HTERT RPE-1 (cell line): ENCODE results near the gene ZFP64.
"Not testable (repeated sequence)": the region's sequence is repeated elsewhere in the genome, so short reads cannot be mapped to it uniquely, and the experiment has no call there.

Experiments
- in situ Hi-C: fragments of 300-500 bp; cut with MboI; formaldehyde crosslinking; loops from 4 replicates; pipeline ENCODE4 v1.14.3; 2020; ENCODE audit warnings: low sequenced_read_pairs

Gene ZFP64

GRCh38 chr20:52191132-52191915, at the start of gene ZFP64:
Gene ZFP64, minus strand, starts transcription at chr20:52191779. Its CDS starts 143 bp downstream, at chr20:52191636.
- in situ Hi-C loops = no loop called here

- in situ Hi-C loops = no loop called here
Observed at GRCh38 chr20:52240802-52241201, 49.2 kb upstream of the ZFP64 start.

- in situ Hi-C loops = no loop called here
Observed at GRCh38 chr20:52239102-52239501, 47.5 kb upstream of the ZFP64 start.

- in situ Hi-C loops = no loop called here
Observed at GRCh38 chr20:52236292-52236691, 44.7 kb upstream of the ZFP64 start.

GRCh38 chr20:52235129-52235528, 43.5 kb upstream of the ZFP64 start:
- in situ Hi-C loops = no loop called here

- in situ Hi-C loops = no loop called here
Observed at GRCh38 chr20:52234302-52235045, 42.9 kb upstream of the ZFP64 start.

- in situ Hi-C loops = no loop called here
Observed at GRCh38 chr20:52231230-52231746, 39.7 kb upstream of the ZFP64 start.

GRCh38 chr20:52230409-52230808, 38.8 kb upstream of the ZFP64 start:
- in situ Hi-C loops = no loop called here

GRCh38 chr20:52229346-52229745, 37.8 kb upstream of the ZFP64 start:
- in situ Hi-C loops = not testable (repeated sequence)

- in situ Hi-C loops = no loop called here
Observed at GRCh38 chr20:52226370-52226769, 34.8 kb upstream of the ZFP64 start.

- in situ Hi-C loops = no loop called here
Observed at GRCh38 chr20:52224920-52225319, 33.3 kb upstream of the ZFP64 start.

- in situ Hi-C loops = not testable (repeated sequence)
Observed at GRCh38 chr20:52221362-52221761, 29.8 kb upstream of the ZFP64 start.

- in situ Hi-C loops = not testable (repeated sequence)
Observed at GRCh38 chr20:52220891-52221290, 29.3 kb upstream of the ZFP64 start.

GRCh38 chr20:52219441-52219840, 27.9 kb upstream of the ZFP64 start:
- in situ Hi-C loops = no loop called here

- in situ Hi-C loops = no loop called here
Observed at GRCh38 chr20:52217689-52218395, 26.3 kb upstream of the ZFP64 start.

- in situ Hi-C loops = no loop called here
Observed at GRCh38 chr20:52213995-52214394, 22.4 kb upstream of the ZFP64 start.

GRCh38 chr20:52212943-52213342, 21.4 kb upstream of the ZFP64 start:
- in situ Hi-C loops = no loop called here

- in situ Hi-C loops = no loop called here
Observed at GRCh38 chr20:52210037-52210990, 18.7 kb upstream of the ZFP64 start.

GRCh38 chr20:52209154-52209571, 17.6 kb upstream of the ZFP64 start:
- in situ Hi-C loops = no loop called here
